ENCODE data around the gene SLC6A1. TPM values are rescaled to one million over a fixed set of nuclear protein-coding genes. Genes with fewer than 3 reads are reported as not detected.

Gene SLC6A1
- total RNA-seq, 2 donors from 2014 or later, result 0.18 to 6.2 TPM

GRCh38 chr3:11050666-11051323 lies 58.2 kb downstream of the SLC6A1 start:
- no peaks in the 10 kb centered on the region for H3K9me3 ChIP-seq
- H3K4me1 ChIP-seq (replicated peaks), result no peaks in the 10 kb centered on the region
- no peak overlapping the region for H3K27ac ChIP-seq
- 63% methylated on average over 11 of the region's 11 CpGs for WGBS
- no peaks in the 10 kb centered on the region for H3K27me3 ChIP-seq (replicated peaks; ENCODE audit: insufficient read depth)
- no peaks in the 10 kb centered on the region for H3K36me3 ChIP-seq
- TF ChIP-seq POLR2A (IDR thresholded peaks at IDR 0.05) (no peak), POLR2AphosphoS5 (IDR thresholded peaks at IDR 0.05) (no peak), CTCF (IDR thresholded peaks at IDR 0.05) (no peak)
- no peak overlapping the region for H3K4me3 ChIP-seq
- no peak for DNase-seq (ENCODE audit: low spot score)
- intact Hi-C loops (cut with DNase I), result no loop called here

GRCh38 chr3:11053926-11054503 lies 61.5 kb downstream of the SLC6A1 start:
- intact Hi-C loops (cut with DNase I), result no loop called here
- peaks cover 5% of the 10 kb centered on the region for H3K27me3 ChIP-seq (replicated peaks; ENCODE audit: insufficient read depth)
- no peak for TF ChIP-seq CTCF (IDR thresholded peaks at IDR 0.05)
- TF ChIP-seq POLR2AphosphoS5 (IDR thresholded peaks at IDR 0.05), result no peak
- no peak for TF ChIP-seq POLR2A (IDR thresholded peaks at IDR 0.05)

GRCh38 chr3:11054739-11055438 lies 62.3 kb downstream of the SLC6A1 start:
- peaks cover 11% of the 10 kb centered on the region for H3K27me3 ChIP-seq (replicated peaks; ENCODE audit: insufficient read depth)
- intact Hi-C loops (cut with DNase I), result no loop called here
- no peak for DNase-seq (ENCODE audit: low spot score)
- no peak overlapping the region for H3K27ac ChIP-seq
- TF ChIP-seq POLR2AphosphoS5 (IDR thresholded peaks at IDR 0.05) (no peak), POLR2A (IDR thresholded peaks at IDR 0.05) (no peak), CTCF (IDR thresholded peaks at IDR 0.05) (no peak)
- H3K4me3 ChIP-seq, result no peak overlapping the region
- no peaks in the 10 kb centered on the region for H3K4me1 ChIP-seq (replicated peaks)
- no peaks in the 10 kb centered on the region for H3K36me3 ChIP-seq
- WGBS, result 86% methylated on average over 16 of the region's 17 CpGs
- H3K9me3 ChIP-seq, result no peaks in the 10 kb centered on the region

More at GRCh38 chr3:11053926-11054503, 61.5 kb downstream of the SLC6A1 start:
- Histone ChIP-seq H3K4me3 (no peak overlapping the region), H3K36me3 (no peaks in the 10 kb centered on the region), H3K27ac (no peak overlapping the region), H3K4me1 (replicated peaks) (no peaks in the 10 kb centered on the region), H3K9me3 (no peaks in the 10 kb centered on the region)
- WGBS, result 72% methylated on average over 8 of the region's 8 CpGs
- no peak for DNase-seq (ENCODE audit: low spot score)

- WGBS, result 87% methylated on average over 10 of the region's 10 CpGs
- Histone ChIP-seq H3K36me3 (no peaks in the 10 kb centered on the region), H3K27ac (no peak overlapping the region), H3K27me3 (replicated peaks; ENCODE audit: insufficient read depth) (peaks cover 11% of the 10 kb centered on the region), H3K4me1 (replicated peaks) (no peaks in the 10 kb centered on the region), H3K4me3 (no peak overlapping the region), H3K9me3 (no peaks in the 10 kb centered on the region)
- intact Hi-C loops (cut with DNase I), result no loop called here
- no peak for DNase-seq (ENCODE audit: low spot score)
- TF ChIP-seq CTCF (IDR thresholded peaks at IDR 0.05) (no peak), POLR2A (IDR thresholded peaks at IDR 0.05) (no peak), POLR2AphosphoS5 (IDR thresholded peaks at IDR 0.05) (no peak)
These were observed 62.9 kb downstream of the SLC6A1 start for GRCh38 chr3:11055496-11055895.
